MM.1S (cell line): ENCODE results near the gene ANXA6.

ENCODE experiments used
- DNase-seq: peaks from one replicate; pipeline ENCODE4 v3.0.0-alpha.2; 2015
- H2AFZ ChIP-seq: fragments of 300-600 bp; sonication (generic); 2 replicates; pipeline ENCODE4 v1.6.0; 2016; ENCODE audit warnings: antibody characterized with exemption, low read length
- H3F3A ChIP-seq: fragments of 300-600 bp; sonication (generic); 2 replicates; pipeline ENCODE4 v1.6.1; 2016; ENCODE audit warnings: mild to moderate bottlenecking, antibody characterized with exemption, low read length, moderate library complexity, mixed read lengths; ENCODE audit not compliant: insufficient read depth
- H3K27ac ChIP-seq: fragments of 300-600 bp; sonication (generic); 2 replicates; pipeline ENCODE4 v1.5.1; 2016; ENCODE audit warnings: mild to moderate bottlenecking, low read length
- H3K27me3 ChIP-seq: fragments of 300-600 bp; sonication (generic); replicated peaks from 2 replicates; pipeline ENCODE4 v1.6.0; 2016; ENCODE audit warnings: low read length; ENCODE audit not compliant: insufficient read depth
- H3K36me3 ChIP-seq: fragments of 300-600 bp; sonication (generic); replicated peaks from 2 replicates; pipeline ENCODE4 v1.6.1; 2016; ENCODE audit warnings: mild to moderate bottlenecking, low read length, mixed read lengths; ENCODE audit not compliant: insufficient read depth
- H3K4me1 ChIP-seq: fragments of 300-600 bp; sonication (generic); 2 replicates; pipeline ENCODE4 v1.6.1; 2016; ENCODE audit warnings: low read length, mixed read lengths
- H3K4me2 ChIP-seq: fragments of 300-600 bp; sonication (generic); 2 replicates; pipeline ENCODE4 v1.6.0; 2016; ENCODE audit warnings: low read depth, low read length
- H3K4me3 ChIP-seq: fragments of 300-600 bp; sonication (generic); 2 replicates; pipeline ENCODE4 v1.5.1; 2016; ENCODE audit warnings: low read length, mixed read lengths
- H3K79me2 ChIP-seq: fragments of 300-600 bp; sonication (generic); 2 replicates; pipeline ENCODE4 v1.6.1; 2016; ENCODE audit warnings: mixed run types, low read length, mixed read lengths
- H3K9ac ChIP-seq: fragments of 300-600 bp; sonication (generic); 2 replicates; pipeline ENCODE4 v1.6.1; 2016; ENCODE audit warnings: low read length, mixed read lengths
- H3K9me2 ChIP-seq: fragments of 300-600 bp; sonication (generic); replicated peaks from 2 replicates; pipeline ENCODE4 v1.6.1; 2016; ENCODE audit warnings: mild to moderate bottlenecking, low read length, mixed read lengths; ENCODE audit not compliant: insufficient read depth
- H3K9me3 ChIP-seq: fragments of 300-600 bp; sonication (generic); replicated peaks from 2 replicates; pipeline ENCODE4 v1.6.1; 2016; ENCODE audit warnings: mild to moderate bottlenecking, low read length, mixed read lengths; ENCODE audit not compliant: insufficient read depth
- H4K20me1 ChIP-seq: fragments of 300-600 bp; sonication (generic); 2 replicates; pipeline ENCODE4 v1.6.1; 2016; ENCODE audit warnings: mild to moderate bottlenecking, low read length, moderate library complexity, mixed read lengths; ENCODE audit not compliant: insufficient read depth
- EZH2 ChIP-seq: fragments of 300-600 bp; sonication (generic); optimal IDR thresholded peaks from 2 replicates; pipeline ENCODE3; 2017; ENCODE audit warnings: low read depth, mild to moderate bottlenecking, antibody characterized with exemption, low read length, mixed read lengths
- EZH2phosphoT487 ChIP-seq: fragments of 300-600 bp; sonication (generic); IDR thresholded peaks from 2 replicates; pipeline ENCODE4 v1.6.1; 2018; ENCODE audit warnings: antibody characterized with exemption, low read length
- TF ChIP-seq, protein P1 (sequence below): fragments of 300-600 bp; sonication (generic); IDR thresholded peaks from 2 replicates; pipeline ENCODE4 v1.5.1; 2016; ENCODE audit warnings: antibody characterized with exemption, low read length, mixed read lengths

The ANXA6 gene

DNA sequence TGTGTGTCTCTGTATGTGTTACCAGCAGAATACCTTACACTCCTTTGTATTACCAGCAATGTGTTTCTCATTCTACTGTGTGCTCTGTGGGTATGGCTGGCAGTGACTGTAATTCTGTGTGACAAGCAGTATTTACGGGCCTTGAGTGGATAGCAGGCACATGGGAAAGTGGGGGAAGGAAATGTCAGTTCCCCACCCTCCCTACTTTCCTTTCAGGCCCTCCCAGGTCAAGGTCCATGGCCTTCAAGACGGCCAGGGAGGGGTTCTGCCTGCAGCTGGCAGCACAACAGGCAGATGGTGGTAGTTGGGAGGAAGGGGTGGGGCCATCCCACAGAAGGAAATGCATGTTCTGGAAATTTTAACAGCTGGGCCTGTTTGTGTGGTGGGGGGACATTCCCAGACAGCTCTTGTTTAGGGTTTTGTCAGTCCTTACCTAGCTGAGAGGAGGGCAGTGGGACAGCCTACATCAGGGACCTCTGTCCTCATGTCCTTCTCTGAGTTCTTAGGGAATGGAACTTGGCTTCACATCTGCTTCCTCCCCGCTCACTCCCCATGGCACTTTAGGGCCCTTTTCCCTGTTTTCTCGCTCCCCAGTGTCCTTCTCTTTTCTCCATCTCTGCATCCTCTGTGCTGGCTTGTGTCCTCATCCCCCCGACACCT lies 62.1 kb downstream of the ANXA6 start:
- Histone ChIP-seq H3K27ac (peak overlapping the region; percentile 85), H3K4me3 (no peak overlapping the region), H3K79me2 (no peaks in the 10 kb centered on the region), H3F3A (peaks cover 41% of the 10 kb centered on the region), H3K36me3 (no peaks in the 10 kb centered on the region), H3K9me2 (no peaks in the 10 kb centered on the region), H2AFZ (no peak overlapping the region), H3K4me1 (peaks cover 42% of the 10 kb centered on the region), H4K20me1 (no peaks in the 10 kb centered on the region), H3K27me3 (no peaks in the 10 kb centered on the region), H3K9ac (peak overlapping the region; percentile 52; the same call in 1 of the 2 replicates), H3K9me3 (no peaks in the 10 kb centered on the region), H3K4me2 (peak overlapping the region; percentile 86; the same call in 1 of the 2 replicates)
- no peak for DNase-seq
- TF ChIP-seq EZH2 (no peak), EZH2phosphoT487 (no peak)
- TF ChIP-seq, protein P1, sequence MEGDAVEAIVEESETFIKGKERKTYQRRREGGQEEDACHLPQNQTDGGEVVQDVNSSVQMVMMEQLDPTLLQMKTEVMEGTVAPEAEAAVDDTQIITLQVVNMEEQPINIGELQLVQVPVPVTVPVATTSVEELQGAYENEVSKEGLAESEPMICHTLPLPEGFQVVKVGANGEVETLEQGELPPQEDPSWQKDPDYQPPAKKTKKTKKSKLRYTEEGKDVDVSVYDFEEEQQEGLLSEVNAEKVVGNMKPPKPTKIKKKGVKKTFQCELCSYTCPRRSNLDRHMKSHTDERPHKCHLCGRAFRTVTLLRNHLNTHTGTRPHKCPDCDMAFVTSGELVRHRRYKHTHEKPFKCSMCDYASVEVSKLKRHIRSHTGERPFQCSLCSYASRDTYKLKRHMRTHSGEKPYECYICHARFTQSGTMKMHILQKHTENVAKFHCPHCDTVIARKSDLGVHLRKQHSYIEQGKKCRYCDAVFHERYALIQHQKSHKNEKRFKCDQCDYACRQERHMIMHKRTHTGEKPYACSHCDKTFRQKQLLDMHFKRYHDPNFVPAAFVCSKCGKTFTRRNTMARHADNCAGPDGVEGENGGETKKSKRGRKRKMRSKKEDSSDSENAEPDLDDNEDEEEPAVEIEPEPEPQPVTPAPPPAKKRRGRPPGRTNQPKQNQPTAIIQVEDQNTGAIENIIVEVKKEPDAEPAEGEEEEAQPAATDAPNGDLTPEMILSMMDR, result no peak

DNA sequence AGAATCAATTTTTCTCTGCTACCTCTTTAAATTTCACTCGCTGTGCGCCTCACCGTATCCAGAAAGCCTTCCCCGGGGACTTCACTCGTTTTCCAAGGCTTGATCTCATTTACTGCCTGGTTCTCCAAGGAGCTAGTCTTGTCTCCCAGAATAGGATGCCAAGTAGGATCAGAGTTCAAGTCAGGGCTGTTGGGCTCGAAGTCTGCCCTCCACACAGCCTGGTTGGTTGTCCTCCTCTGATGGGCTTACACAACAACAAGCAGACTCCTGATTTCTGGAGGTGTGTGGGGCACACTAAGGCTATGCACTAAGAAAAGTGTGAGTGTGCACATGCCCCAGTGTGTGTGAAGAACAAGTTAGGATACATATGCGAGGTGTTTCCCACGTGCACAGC lies 62.7 kb downstream of the ANXA6 start:
- H2AFZ ChIP-seq, result no peak overlapping the region
- peak overlapping the region; percentile 20 for H3K4me3 ChIP-seq
- DNase-seq, result no peak
- peaks cover 41% of the 10 kb centered on the region for H3F3A ChIP-seq
- no peak for TF ChIP-seq EZH2
- peak overlapping the region; percentile 85 for H3K27ac ChIP-seq
- H3K9me3 ChIP-seq, result no peaks in the 10 kb centered on the region
- peak overlapping the region; percentile 86 for H3K4me2 ChIP-seq
- no peaks in the 10 kb centered on the region for H4K20me1 ChIP-seq
- no peaks in the 10 kb centered on the region for H3K79me2 ChIP-seq
- H3K9ac ChIP-seq, result peak overlapping the region; percentile 52
- peaks cover 42% of the 10 kb centered on the region for H3K4me1 ChIP-seq
- no peaks in the 10 kb centered on the region for H3K36me3 ChIP-seq
- H3K27me3 ChIP-seq, result no peaks in the 10 kb centered on the region
- H3K9me2 ChIP-seq, result no peaks in the 10 kb centered on the region

DNA sequence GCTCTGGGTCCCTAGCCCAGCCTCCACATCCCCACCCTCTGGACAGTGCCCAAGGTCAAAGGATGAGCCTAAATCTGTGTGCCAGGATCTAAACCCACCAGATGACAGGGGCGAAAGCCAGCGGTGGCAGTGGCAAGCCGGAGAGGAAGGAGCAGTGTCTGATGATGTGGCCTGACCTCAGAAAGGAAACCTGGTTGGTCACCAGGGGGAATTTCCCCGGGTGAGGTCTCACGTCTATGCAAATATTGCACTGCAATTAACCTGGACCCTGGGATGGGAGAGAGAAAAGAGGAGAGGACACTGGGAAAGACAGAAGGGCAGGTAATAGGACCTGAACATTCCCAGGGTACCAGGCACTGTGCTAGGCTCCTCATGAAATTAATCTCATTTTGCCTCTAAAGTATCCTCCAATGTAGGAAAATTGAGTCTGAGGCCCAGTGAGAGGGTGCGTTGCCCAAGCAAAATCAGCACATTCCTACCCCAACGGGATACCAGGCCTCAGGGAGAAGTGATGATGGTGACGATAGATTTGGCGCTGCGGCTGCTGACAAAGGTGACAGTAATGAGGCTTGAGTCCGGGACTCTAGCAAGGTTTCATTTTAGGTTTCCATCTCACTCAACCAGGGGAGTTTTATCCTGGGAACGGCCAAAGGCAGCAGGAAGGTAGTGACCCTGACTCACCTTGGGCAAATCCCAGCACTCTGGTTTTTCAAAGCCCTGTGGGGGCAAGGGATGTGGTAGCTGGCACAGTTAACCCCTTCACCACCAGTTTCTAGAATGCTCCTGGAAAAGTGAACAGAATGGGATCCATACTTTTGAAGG lies 63.3 kb downstream of the ANXA6 start:
- Histone ChIP-seq H3F3A (peaks cover 41% of the 10 kb centered on the region), H2AFZ (no peak overlapping the region), H3K4me2 (peak overlapping the region; percentile 86), H4K20me1 (no peaks in the 10 kb centered on the region), H3K27me3 (no peaks in the 10 kb centered on the region), H3K4me3 (peak overlapping the region; percentile 35), H3K4me1 (peaks cover 42% of the 10 kb centered on the region), H3K9me3 (no peaks in the 10 kb centered on the region), H3K36me3 (no peaks in the 10 kb centered on the region), H3K9me2 (no peaks in the 10 kb centered on the region), H3K27ac (peak overlapping the region; percentile 85), H3K9ac (peak overlapping the region; percentile 64), H3K79me2 (no peaks in the 10 kb centered on the region)
- DNase-seq, result peak; percentile 89
- TF ChIP-seq, protein P1, result no peak
- TF ChIP-seq EZH2phosphoT487 (no peak), EZH2 (no peak)
